A549 (cell line): Measurements from ENCODE around the gene DNAH11.
A peak's percentile ranks its signal among the peaks of the same experiment; 100 is the strongest.

Source experiments
- CBX2 ChIP-seq: fragments of 200-600 bp; sonication (generic); IDR thresholded peaks from 2 replicates; pipeline ENCODE4 v1.6.1; 2016; ENCODE audit warnings: low read depth, mild to moderate bottlenecking, borderline replicate concordance
- EP300 ChIP-seq, 2 experiments: fragments of >200 bp; sonication (Bioruptor Twin); formaldehyde crosslinking; IDR thresholded peaks; 2 replicates in 1 of 2; 3 replicates in 1 of 2; pipeline ENCODE4 v1.6.1; 2016 to 2017
- MAFK ChIP-seq: fragments of 450-650 bp; IDR thresholded peaks from 2 replicates; pipeline ENCODE4 v1.6.1; 2014; ENCODE audit not compliant: partially characterized antibody
- POLR2A ChIP-seq: IDR thresholded peaks from 2 replicates; pipeline ENCODE4 v1.6.1; 2012; ENCODE audit warnings: mild to moderate bottlenecking, low read length
- POLR2AphosphoS2 ChIP-seq: conservative IDR thresholded peaks from 2 replicates; pipeline ENCODE4 v1.6.1; 2012; ENCODE audit warnings: low read length, improper control_type of control experiment, inconsistent platforms
- RCOR1 ChIP-seq: fragments of 150-350 bp; IDR thresholded peaks from 2 replicates; pipeline ENCODE4 v1.6.1; 2014; ENCODE audit warnings: antibody characterized with exemption, low read length, low read depth
- ZC3H11A ChIP-seq: fragments of 450-650 bp; IDR thresholded peaks from 2 replicates; pipeline ENCODE4 v1.6.1; 2014; ENCODE audit warnings: antibody characterized with exemption, mild to moderate bottlenecking
- TF ChIP-seq, protein P1 (sequence below): fragments of >200 bp; sonication (Bioruptor Twin); formaldehyde crosslinking; IDR thresholded peaks from 3 replicates; pipeline ENCODE4 v1.5.1; 2016
- TF ChIP-seq, protein P2 (sequence below): IDR thresholded peaks from 2 replicates; pipeline ENCODE4 v1.6.1; 2012
- TF ChIP-seq, protein P3 (sequence below): fragments of >200 bp; sonication (Bioruptor Twin); formaldehyde crosslinking; IDR thresholded peaks from 2 replicates; pipeline ENCODE4 v1.6.1; 2016
- TF ChIP-seq, protein P4 (sequence below): fragments of >200 bp; sonication (Bioruptor Twin); formaldehyde crosslinking; IDR thresholded peaks from 3 replicates; pipeline ENCODE4 v1.6.1; 2016

DNA sequence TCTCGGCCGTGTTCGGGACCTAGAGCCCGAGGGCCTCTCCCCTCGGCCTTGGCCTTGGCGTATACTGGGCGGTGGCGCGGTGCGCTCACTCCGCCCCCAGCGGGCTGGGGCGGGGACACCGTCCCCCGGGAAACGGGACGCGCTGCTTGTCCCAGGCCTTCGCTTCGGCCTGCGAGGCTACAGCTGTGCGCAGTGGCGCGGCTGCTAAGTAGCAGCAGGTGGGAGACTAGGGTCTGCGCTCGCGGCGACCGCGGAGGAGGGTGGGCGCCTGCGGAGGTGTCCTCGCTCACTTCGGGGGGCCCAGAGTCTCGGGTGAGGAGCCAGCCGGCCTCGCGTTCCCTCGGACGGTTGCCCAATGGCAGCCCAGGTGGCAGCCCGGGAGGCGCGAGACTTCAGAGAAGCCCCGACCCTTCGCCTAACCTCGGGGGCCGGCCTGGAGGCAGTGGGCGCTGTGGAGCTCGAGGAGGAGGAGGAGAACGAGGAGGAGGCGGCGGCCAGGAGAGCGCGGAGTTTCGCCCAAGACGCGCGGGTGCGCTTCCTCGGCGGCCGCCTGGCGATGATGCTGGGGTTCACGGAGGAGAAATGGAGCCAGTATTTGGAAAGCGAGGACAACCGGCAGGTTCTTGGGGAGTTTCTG, at the start of gene DNAH11:
- TF ChIP-seq ZC3H11A: no peak
- no peak for TF ChIP-seq POLR2AphosphoS2
- TF ChIP-seq, protein P1, sequence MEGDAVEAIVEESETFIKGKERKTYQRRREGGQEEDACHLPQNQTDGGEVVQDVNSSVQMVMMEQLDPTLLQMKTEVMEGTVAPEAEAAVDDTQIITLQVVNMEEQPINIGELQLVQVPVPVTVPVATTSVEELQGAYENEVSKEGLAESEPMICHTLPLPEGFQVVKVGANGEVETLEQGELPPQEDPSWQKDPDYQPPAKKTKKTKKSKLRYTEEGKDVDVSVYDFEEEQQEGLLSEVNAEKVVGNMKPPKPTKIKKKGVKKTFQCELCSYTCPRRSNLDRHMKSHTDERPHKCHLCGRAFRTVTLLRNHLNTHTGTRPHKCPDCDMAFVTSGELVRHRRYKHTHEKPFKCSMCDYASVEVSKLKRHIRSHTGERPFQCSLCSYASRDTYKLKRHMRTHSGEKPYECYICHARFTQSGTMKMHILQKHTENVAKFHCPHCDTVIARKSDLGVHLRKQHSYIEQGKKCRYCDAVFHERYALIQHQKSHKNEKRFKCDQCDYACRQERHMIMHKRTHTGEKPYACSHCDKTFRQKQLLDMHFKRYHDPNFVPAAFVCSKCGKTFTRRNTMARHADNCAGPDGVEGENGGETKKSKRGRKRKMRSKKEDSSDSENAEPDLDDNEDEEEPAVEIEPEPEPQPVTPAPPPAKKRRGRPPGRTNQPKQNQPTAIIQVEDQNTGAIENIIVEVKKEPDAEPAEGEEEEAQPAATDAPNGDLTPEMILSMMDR: no peak
- TF ChIP-seq CBX2: no peak
- TF ChIP-seq POLR2A: no peak
- no peak for TF ChIP-seq EP300 (IDR thresholded peaks at IDR 0.05)
- TF ChIP-seq, protein P2, sequence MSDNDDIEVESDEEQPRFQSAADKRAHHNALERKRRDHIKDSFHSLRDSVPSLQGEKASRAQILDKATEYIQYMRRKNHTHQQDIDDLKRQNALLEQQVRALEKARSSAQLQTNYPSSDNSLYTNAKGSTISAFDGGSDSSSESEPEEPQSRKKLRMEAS: 0 out of 2 replicates have a peak, but pooled peaks have one; percentile 8
- no peak for TF ChIP-seq RCOR1
- TF ChIP-seq, protein P3, sequence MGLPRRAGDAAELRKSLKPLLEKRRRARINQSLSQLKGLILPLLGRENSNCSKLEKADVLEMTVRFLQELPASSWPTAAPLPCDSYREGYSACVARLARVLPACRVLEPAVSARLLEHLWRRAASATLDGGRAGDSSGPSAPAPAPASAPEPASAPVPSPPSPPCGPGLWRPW: no peak
- no peak for TF ChIP-seq MAFK
- TF ChIP-seq, protein P4, sequence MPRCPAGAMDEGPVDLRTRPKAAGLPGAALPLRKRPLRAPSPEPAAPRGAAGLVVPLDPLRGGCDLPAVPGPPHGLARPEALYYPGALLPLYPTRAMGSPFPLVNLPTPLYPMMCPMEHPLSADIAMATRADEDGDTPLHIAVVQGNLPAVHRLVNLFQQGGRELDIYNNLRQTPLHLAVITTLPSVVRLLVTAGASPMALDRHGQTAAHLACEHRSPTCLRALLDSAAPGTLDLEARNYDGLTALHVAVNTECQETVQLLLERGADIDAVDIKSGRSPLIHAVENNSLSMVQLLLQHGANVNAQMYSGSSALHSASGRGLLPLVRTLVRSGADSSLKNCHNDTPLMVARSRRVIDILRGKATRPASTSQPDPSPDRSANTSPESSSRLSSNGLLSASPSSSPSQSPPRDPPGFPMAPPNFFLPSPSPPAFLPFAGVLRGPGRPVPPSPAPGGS: no peak
